Large intestine (tissue), 3 donors: ENCODE measurements around the gene RALGDS. TPM values are rescaled to one million over a fixed set of nuclear protein-coding genes. Genes with fewer than 3 reads are reported as not detected.
A peak's percentile ranks its signal among the peaks of the same experiment; 100 is the strongest.

Experiments used
- DNase-seq, 2 donors: peaks; one replicate each; pipeline versions ENCODE4 v3.0.0 to v3.0.0-alpha.2; 2013
- H3K27ac ChIP-seq: one replicate; pipeline ENCODE4 v1.5.1; 2013; ENCODE audit warnings: low read length
- H3K27me3 ChIP-seq: 2 replicates; pipeline ENCODE4 v1.6.1; 2013; ENCODE audit warnings: low read length; ENCODE audit not compliant: control insufficient read depth, insufficient read depth
- H3K36me3 ChIP-seq: 2 replicates; pipeline ENCODE4 v1.6.1; 2013; ENCODE audit warnings: low read length; ENCODE audit not compliant: control insufficient read depth, insufficient read depth
- H3K4me1 ChIP-seq: one replicate; pipeline ENCODE4 v1.6.1; 2013; ENCODE audit warnings: low read length; ENCODE audit not compliant: control insufficient read depth, insufficient read depth
- H3K4me3 ChIP-seq: one replicate; pipeline ENCODE4 v1.5.1; 2013; ENCODE audit warnings: low read length
- H3K9me3 ChIP-seq: one replicate; pipeline ENCODE4 v1.6.1; 2013; ENCODE audit warnings: mild to moderate bottlenecking, low read depth, low read length, moderate library complexity; ENCODE audit not compliant: control insufficient read depth
- WGBS: methylation state at CpG from one replicate; pipeline ENCODE4 v1.1.5; 2013; ENCODE audit warnings: low lambda C conversion rate; ENCODE audit not compliant: insufficient coverage; 5-methylcytosine and 5-hydroxymethylcytosine counted together
- polyA plus RNA-seq: library from polyadenylated mRNA; unstranded; fragments of 120-200 nt; gene quantifications from one replicate; pipeline ENCODE4 v1.2.1, GENCODE V29; 2013

The RALGDS gene
- polyA plus RNA-seq, 1 donor, result 43.8 TPM

DNA sequence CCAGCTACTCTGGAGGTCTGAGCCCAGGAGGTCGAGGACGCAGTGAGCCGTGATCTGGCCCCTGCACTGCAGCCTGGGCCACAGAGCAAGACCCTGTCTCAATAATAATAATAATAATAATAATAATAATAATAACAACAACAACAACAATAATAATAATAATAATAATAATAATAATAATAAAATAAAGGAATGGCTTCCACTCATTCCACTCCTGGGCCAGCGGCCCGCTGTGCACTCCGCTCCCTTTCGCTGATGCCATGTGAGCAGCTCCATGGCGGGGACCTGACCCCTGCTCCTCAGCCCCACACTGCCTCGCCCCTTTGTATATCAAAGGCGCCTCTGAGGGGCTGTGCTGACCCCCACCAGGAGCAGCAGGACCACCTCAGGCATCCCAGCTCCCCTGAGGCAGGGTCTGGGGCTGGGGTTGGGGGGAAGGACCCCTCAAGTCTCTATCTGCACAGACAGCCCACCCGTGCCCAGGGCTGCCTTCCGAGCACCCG lies 22.6 kb upstream of the RALGDS start:
- no CpG with 5 or more reads among the region's 13 CpGs for WGBS
- peaks cover 12% of the 10 kb centered on the region for H3K36me3 ChIP-seq
- H3K4me3 ChIP-seq, result peak overlapping the region; percentile 33
- no peaks in the 10 kb centered on the region for H3K9me3 ChIP-seq
- H3K4me1 ChIP-seq, result peaks cover 76% of the 10 kb centered on the region
- no peaks in the 10 kb centered on the region for H3K27me3 ChIP-seq
- no peak for DNase-seq
- H3K27ac ChIP-seq, result peak overlapping the region; percentile 71

DNA sequence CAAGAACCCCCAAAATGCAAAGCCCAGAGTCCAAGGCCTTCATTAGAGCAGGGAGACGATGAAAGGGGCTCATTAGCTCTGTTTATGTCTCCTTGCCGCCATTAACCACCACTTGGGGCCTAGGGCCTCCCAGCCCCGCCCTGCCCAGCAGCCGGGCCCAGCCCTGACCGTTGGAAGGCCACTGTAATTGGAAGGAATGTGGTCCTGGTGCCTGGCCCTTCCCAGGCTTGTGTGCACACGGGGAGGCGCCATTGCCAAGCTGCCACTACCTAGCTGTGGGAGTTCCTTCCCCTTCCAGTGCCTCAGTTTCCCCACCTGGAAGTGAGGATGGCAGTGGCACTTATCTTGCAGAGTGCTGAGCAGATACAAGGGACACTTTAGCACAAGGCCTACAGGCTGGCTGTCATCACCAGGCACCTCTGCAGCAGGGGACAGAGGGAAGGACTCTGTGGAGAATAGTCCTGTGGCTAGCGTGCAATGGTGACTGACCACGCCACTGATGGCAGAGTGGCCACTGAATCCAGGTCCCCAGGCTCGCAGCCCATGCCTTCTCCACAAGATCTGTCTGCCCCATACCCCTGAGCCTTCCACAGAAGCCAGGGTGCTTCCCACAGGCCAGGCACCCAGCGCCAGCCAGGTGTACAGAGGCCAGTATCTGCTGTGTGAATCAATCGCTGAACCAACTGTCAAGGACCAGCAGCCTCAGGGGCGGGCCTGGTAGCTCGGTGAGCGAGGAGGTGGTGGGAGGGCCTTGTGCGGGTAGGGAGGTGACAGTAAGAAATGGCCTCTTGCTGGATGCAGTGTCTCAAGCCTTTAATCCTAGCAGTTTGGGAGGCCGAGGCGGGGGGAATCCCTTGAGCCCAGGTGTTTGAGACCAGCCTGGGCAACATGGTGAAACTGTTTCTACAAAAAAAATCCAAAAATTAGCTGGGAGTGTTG lies 21.9 kb upstream of the RALGDS start:
- WGBS, result no CpG with 5 or more reads among the region's 18 CpGs
- Histone ChIP-seq H3K4me1 (peaks cover 76% of the 10 kb centered on the region), H3K27ac (peak overlapping the region; percentile 71)

DNA sequence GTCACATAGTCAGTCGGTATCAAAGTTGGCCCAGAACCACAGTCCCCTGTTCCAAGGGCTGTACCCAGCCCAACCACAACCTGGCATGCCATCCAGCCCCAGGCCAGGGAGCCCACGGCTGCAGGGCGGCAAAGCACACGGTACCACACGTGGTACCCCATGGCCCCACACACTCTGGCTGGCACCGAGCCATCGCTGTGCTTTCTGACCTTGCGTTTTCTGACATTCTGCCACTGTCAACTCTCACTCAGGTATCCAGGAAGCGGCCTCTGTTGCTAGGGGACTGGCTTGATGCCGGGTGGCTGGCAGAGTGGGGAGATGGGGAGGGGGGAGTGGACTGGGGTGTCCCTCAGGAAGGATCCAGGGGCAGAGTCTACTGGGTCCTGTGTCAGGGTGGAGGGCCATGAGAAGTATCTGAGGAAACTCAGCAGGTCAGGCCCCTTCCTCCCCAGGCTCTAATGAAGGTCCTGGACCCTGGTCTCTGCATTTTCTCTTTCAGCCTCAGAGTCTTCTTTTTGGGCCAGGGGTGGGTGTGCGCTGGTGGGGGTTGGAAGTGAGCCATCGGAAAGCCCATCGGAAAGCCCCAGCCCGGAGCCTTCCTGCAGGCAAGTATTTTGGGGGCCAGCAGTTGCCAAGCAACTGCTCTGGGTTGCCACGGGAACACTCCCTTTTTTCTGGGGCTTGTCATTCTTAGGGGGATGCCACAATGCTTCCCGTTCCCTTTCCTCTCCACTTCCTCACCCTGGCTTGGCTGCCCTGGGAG lies 21.0 kb upstream of the RALGDS start:
- H3K9me3 ChIP-seq, result no peaks in the 10 kb centered on the region
- H3K36me3 ChIP-seq, result peaks cover 12% of the 10 kb centered on the region
- peak; percentile 54 to 57 for DNase-seq
- WGBS, result no CpG with 5 or more reads among the region's 16 CpGs
- H3K27me3 ChIP-seq, result no peaks in the 10 kb centered on the region
- H3K27ac ChIP-seq, result peak overlapping the region; percentile 71
- peaks cover 66% of the 10 kb centered on the region for H3K4me1 ChIP-seq
- no peak overlapping the region for H3K4me3 ChIP-seq

More for the DNA sequence above, 21.9 kb upstream of the RALGDS start:
- no peak overlapping the region for H3K4me3 ChIP-seq
- H3K27me3 ChIP-seq, result no peaks in the 10 kb centered on the region
- no peaks in the 10 kb centered on the region for H3K9me3 ChIP-seq
- DNase-seq, result peak; percentile 56 to 59
- peaks cover 12% of the 10 kb centered on the region for H3K36me3 ChIP-seq

DNA sequence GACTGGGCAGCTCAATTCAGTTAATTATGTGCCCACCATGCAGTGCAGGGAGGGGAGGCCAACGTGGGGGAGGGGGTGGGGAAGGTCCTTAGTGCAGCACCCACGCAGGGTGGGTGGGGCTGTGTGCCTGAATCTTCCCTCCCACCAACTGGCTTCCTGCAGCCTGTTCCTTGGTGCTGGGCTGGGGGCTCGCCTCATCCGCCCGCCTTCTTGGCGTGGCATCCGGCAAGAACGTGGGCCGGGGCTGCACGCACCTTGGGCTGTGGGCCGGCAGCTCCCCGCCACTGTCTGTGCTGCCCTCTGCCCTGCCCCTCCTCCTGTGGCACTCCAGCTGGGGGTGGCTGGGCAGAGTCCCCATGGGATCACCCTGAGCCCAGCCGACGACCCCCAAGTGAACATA lies 19.6 kb upstream of the RALGDS start:
- no CpG with 5 or more reads among the region's 14 CpGs for whole genome bisulfite sequencing
- Histone ChIP-seq H3K27me3 (no peaks in the 10 kb centered on the region), H3K4me1 (peaks cover 66% of the 10 kb centered on the region), H3K27ac (peak overlapping the region; percentile 71), H3K4me3 (no peak overlapping the region), H3K36me3 (peaks cover 3% of the 10 kb centered on the region), H3K9me3 (no peaks in the 10 kb centered on the region)
- DNase-seq, result no peak

DNA sequence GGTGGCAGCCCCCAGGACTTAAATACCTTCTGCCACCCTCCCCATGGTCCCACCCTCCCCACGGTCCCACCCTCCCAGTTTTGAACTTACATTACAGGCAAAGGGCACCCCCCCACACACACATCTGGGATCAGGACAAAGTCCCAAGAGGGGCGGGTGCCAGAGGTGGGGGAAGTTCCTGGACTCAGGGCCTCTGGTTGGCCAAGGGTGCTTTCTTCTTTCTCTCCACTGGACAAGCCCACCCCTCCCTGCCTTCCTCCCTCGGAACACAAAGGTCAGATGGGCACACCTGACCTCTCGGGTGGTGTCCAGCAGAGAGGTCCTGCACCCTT lies 19.1 kb upstream of the RALGDS start:
- peak; percentile 80 to 88 for DNase-seq
- WGBS, result no CpG with 5 or more reads among the region's 4 CpGs
- Histone ChIP-seq H3K4me1 (peaks cover 69% of the 10 kb centered on the region), H3K36me3 (no peaks in the 10 kb centered on the region), H3K27me3 (no peaks in the 10 kb centered on the region), H3K27ac (peak overlapping the region; percentile 71), H3K9me3 (no peaks in the 10 kb centered on the region), H3K4me3 (no peak overlapping the region)

DNA sequence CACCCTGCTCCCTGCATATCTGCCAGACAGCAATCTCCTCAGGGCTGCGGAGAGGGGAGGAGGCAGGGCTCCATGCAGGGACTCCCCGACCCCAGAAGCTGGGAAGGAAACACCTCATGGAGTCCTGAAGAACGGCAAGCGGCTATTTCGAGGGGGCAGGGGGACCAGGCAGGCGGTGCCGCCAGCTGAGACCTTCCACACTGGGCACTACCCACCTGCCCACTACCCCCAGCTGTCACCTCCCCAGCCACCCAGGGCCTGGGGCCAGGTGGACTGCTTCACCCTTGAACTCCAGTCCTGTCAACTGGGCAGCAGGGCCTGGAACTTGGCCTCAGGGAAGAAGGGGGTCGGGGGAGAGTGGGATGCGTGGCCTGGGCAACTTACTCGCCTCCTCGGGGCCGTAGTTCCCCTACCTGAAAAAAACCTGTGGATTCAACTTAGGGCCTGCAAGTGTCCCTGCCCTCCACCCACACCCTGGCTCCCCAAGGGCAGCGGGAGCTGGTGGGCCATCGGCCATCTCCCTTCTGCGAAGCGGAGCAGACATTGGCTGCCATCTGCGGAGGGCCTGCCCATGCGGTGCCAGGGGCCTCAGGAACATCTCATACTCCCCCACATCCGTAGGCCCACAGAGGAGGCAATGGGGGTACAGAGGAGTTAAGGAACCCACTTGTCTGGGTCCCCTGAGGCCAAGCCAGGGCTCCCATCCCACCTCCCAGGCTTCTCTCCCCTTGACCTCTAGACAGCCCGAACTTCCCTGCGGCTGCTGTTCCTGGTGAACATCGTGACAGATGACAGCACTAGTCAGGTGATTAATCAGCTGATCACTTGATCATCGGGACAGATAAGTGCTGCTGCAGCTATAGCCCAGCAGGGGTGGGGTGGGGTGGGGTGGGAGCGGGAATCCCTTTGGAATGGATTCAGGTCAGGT lies 18.5 kb upstream of the RALGDS start:
- H3K4me3 ChIP-seq, result no peak overlapping the region
- no CpG with 5 or more reads among the region's 24 CpGs for WGBS
- DNase-seq, result peak in 1 of 2 donors; percentile 69

DNA sequence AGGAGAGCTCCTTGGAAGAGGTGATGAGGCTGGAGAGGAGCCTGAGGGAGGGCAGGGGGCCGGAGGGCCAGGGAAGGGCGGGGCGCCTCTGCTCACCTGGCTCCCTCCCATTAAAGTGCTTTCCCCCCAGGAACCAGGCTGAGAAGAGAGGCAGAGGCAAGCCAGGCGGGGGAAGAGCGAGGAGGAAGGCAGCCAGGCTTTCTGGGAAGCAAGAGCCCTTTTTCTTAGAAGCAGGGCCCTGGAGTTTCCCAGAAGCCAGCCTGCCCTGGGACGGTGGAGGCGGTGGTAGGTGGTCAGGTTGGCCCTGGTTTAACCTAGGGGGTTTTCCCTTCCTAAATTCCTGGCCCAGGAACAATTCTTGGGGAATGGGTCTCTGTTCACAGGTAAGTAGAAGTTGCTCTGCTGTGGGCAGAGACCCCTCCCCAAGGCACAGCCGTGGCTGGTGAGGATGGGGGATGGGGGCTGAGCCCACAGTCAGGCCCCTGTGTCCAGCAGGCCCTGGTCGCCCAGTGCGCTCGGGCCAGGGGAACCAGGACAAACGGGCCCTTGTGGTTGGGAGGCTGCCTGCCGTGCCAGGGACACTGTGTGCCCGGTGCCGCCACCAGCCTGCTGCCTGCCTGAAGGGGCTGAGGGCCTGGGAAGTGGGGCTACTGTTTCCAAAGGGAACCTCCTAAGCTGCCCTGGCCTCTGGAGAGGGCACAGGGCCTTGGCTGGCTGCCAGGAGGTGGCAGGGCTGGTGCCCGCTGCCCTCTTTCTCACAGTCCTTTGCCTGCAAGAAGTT lies 16.6 kb upstream of the RALGDS start:
- H3K36me3 ChIP-seq, result no peaks in the 10 kb centered on the region
- H3K9me3 ChIP-seq, result no peaks in the 10 kb centered on the region
- H3K4me3 ChIP-seq, result no peak overlapping the region
- H3K27me3 ChIP-seq, result no peaks in the 10 kb centered on the region
- no CpG with 5 or more reads among the region's 16 CpGs for WGBS
- no peak overlapping the region for H3K27ac ChIP-seq
- DNase-seq, result no peak
- H3K4me1 ChIP-seq, result peaks cover 72% of the 10 kb centered on the region

More for the DNA sequence above, 18.5 kb upstream of the RALGDS start:
- Histone ChIP-seq H3K27me3 (no peaks in the 10 kb centered on the region), H3K36me3 (no peaks in the 10 kb centered on the region), H3K9me3 (no peaks in the 10 kb centered on the region), H3K4me1 (peaks cover 69% of the 10 kb centered on the region), H3K27ac (peak overlapping the region; percentile 61)

DNA sequence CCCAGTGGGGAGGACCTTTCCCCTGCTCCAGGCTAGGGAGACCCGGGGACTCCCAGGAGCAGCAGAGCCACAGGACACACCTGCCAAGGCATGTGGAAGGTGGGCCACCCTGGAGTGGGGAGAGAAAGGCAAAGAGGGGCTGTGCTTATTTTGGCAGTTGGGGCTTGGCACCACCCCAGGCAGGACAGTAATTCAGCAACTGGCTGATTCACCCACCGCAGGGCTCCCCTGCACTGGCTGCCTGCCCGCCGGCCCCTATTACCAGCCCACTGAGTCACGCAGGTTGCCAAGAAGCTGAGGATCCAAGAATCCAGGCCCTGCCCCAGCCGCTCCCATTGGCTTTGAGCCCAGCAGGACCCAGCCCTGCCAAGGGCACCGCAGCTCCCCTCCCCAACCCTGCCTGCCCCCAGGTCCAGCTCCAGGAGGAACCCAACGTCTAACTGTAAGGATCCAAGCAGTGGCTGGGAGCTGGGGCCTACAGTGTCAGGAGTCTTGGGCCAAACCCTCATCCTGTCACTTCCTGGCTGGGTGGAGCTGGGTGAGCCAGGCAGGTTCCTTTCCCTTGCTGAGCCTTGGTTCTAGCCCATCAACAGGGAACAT lies 14.2 kb upstream of the RALGDS start:
- no CpG with 5 or more reads among the region's 8 CpGs for WGBS
- Histone ChIP-seq H3K27me3 (no peaks in the 10 kb centered on the region), H3K9me3 (no peaks in the 10 kb centered on the region), H3K4me3 (no peak overlapping the region), H3K4me1 (peaks cover 51% of the 10 kb centered on the region), H3K36me3 (peaks cover 3% of the 10 kb centered on the region), H3K27ac (peak overlapping the region; percentile 90)
- DNase-seq, result peak; percentile 68 to 79
